ENCODE results near the gene EHBP1.

EHBP1 gene

DNA sequence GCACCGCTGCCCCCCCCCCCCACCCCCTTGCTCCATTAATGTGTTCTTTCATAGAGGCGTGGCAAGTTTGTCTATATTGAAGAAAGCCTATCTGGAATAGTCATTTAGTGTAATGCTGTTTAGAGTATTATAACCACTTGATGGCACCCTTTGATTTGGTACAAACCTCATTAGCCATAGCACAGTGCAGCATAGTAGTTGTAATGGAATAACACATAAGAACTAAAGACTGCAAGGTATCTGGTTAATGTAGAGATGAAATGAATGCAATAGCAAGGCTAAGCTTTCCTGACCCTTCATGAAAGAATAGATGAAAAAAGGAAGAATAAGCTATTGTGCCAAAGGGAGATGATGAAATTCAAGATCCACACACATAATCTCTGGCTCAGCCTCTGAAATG lies 81.9 kb downstream of the EHBP1 start:
- DNase-seq (ENCODE audit: low read depth), result peak; percentile 44
- H3K4me3 ChIP-seq (ENCODE audit: low read length), result no peak overlapping the region
- peak; percentile 48 for TF ChIP-seq CTCF (IDR thresholded peaks at IDR 0.05; ENCODE audit: insufficient read depth, low read depth, low read length, missing control alignments)

- no peak overlapping the region for H3K4me3 ChIP-seq (ENCODE audit: low read length)
- DNase-seq (ENCODE audit: low read depth), result no peak
- TF ChIP-seq CTCF (IDR thresholded peaks at IDR 0.05; ENCODE audit: insufficient read depth, low read depth, low read length, missing control alignments), result no peak
Measured at GRCh38 chr2:62789518-62789917, 84.0 kb downstream of the EHBP1 start.

DNA sequence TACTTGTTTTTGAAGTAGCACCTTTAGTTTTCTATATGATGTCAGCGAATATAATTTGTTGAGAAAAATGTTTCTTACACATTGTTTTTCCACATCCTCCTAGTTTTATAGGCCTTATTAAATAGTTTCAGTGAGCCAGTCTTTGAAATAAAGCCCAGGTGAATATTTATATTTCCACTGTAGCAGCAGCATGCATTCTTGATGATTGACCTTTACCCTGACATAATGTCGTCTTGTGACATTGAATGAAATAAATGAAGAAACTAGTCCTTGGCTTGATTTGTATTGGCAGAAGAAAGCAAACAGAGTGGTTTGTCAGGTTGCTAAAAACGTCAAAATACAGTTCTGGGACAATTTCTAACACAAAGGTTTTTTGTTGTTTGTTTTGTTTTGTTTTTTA lies 84.4 kb downstream of the EHBP1 start:
- TF ChIP-seq CTCF (IDR thresholded peaks at IDR 0.05; ENCODE audit: insufficient read depth, low read depth, low read length, missing control alignments), result no peak
- no peak overlapping the region for H3K4me3 ChIP-seq (ENCODE audit: low read length)
- DNase-seq (ENCODE audit: low read depth), result no peak

DNA sequence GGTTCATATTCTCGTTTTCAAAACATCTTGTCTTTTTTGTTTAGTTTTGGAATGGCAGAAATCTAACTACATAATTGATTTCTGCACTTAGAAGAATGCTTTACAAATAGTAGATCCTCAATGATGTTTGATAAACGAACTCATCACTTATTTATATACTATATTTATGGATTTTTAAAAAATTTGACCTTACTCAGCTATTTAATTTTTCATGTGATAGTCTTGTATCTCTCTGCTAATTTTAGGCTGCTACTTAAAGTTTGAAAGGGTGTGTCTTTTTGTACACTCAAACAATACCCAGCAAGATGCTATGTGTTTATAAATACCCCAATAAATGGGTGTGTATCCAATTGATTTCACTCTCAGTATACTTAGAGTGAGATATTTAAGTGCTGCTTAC lies 86.9 kb downstream of the EHBP1 start:
- no peak overlapping the region for H3K4me3 ChIP-seq (ENCODE audit: low read length)
- no peak for DNase-seq (ENCODE audit: low read depth)
- TF ChIP-seq CTCF (IDR thresholded peaks at IDR 0.05; ENCODE audit: insufficient read depth, low read depth, low read length, missing control alignments), result no peak

DNA sequence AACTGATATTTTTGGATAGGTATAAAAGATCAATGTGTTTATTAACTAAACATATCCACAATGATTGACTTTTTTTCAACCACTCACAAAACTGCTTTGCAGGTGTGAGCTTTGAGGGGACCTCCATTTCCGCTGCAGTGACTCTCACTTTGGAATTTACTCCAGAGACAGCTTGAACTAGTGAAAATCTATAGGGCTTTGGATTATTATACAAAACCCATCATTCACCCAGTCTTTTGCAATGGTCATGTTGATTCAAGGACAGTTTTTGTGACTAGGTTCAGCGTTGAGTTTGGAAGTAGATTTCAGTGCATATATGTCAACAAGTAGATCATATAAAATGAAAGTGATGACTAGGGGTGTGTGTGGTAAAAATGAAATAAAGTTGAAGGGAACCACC lies 87.7 kb downstream of the EHBP1 start:
- no peak for TF ChIP-seq CTCF (IDR thresholded peaks at IDR 0.05; ENCODE audit: insufficient read depth, low read depth, low read length, missing control alignments)
- no peak for DNase-seq (ENCODE audit: low read depth)
- H3K4me3 ChIP-seq (ENCODE audit: low read length), result no peak overlapping the region

DNA sequence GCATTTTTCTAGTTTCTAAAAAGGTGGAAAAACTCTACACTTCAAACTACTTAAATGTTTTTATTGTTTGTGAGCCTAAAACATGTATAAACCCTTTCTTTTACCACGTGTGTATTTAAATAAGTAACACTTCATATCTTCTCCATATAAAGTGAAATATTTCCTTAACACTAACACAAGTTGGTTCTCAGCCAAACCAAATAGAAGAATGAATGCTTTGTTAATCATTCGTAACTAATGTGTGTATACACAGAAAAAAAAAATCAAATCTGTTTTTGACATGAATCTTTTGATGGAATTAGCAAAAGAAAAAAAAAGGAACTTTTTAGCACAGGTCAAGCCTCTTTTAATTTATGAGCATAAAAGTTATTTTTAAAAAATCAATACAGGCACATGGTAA lies 89.3 kb downstream of the EHBP1 start:
- no peak for TF ChIP-seq CTCF (IDR thresholded peaks at IDR 0.05; ENCODE audit: insufficient read depth, low read depth, low read length, missing control alignments)
- no peak overlapping the region for H3K4me3 ChIP-seq (ENCODE audit: low read length)
- peak; percentile 76 for DNase-seq (ENCODE audit: low read depth)

- no peak for DNase-seq (ENCODE audit: low read depth)
- H3K4me3 ChIP-seq (ENCODE audit: low read length), result no peak overlapping the region
- no peak for TF ChIP-seq CTCF (IDR thresholded peaks at IDR 0.05; ENCODE audit: insufficient read depth, low read depth, low read length, missing control alignments)
Measured at GRCh38 chr2:62795341-62795740, 89.8 kb downstream of the EHBP1 start.
